ENCODE results near the gene G6PC1. TPM values are rescaled to one million over a fixed set of nuclear protein-coding genes. Genes with fewer than 3 reads are reported as not detected.
"Not testable (repeated sequence)": the region's sequence is repeated elsewhere in the genome, so short reads cannot be mapped to it uniquely, and the experiment has no call there.

The G6PC1 gene
- total RNA-seq, 1 donor from 2014 or later = not detected

DNA sequence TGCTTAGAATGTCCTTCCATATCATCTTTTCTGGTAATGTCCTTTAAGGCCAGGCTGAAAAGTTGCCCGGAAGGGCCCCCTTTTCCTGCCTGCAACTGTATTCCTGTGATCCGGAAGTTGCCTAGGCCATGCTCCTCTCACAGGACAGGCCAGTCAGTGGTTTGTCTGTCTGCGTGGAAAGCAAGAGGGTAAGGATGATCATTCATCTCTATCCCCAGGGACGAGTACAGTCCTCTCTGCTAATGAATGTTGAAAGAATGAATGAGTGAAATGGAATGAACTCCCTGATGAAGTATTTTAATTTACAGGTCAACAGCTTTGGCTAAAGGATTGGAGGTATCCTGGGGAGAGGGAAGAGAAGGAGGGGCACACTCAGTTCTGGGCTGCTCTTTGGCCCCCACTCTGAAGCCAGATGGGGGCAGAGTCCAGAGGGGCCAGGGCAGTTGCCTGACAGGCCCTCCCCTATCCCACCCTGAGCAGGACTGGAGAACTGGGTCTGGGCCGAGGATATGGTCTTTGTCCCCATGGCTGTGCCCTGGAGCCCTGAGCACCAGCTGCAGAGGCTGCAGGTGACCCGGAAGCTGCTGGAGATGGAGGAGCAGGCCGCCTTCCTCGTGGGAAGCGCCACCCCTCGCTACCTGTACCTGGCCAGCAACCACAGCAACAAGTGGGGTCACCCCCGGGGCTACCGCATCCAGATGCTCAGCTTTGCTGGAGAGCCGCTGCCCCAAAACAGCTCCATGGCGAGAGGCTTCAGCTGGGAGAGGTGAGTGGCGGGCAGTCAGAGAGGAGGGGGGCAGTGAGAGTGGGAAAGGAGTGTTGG, 46.4 kb upstream of the G6PC1 start:
- DNase-seq (ENCODE audit: low read depth) = no peak
- no peak for TF ChIP-seq CTCF (IDR thresholded peaks at IDR 0.05; ENCODE audit: insufficient read depth, low read length, severe bottlenecking)
- no peaks in the 10 kb centered on the region for H3K36me3 ChIP-seq (ENCODE audit: control insufficient read depth, insufficient read depth, low read length)
- no peak for FAIRE-seq
- no peak overlapping the region for H3K4me3 ChIP-seq (ENCODE audit: low read depth, low read length)
- H3K27me3 ChIP-seq (ENCODE audit: control insufficient read depth, insufficient read depth, low read length) = no peaks in the 10 kb centered on the region

DNA sequence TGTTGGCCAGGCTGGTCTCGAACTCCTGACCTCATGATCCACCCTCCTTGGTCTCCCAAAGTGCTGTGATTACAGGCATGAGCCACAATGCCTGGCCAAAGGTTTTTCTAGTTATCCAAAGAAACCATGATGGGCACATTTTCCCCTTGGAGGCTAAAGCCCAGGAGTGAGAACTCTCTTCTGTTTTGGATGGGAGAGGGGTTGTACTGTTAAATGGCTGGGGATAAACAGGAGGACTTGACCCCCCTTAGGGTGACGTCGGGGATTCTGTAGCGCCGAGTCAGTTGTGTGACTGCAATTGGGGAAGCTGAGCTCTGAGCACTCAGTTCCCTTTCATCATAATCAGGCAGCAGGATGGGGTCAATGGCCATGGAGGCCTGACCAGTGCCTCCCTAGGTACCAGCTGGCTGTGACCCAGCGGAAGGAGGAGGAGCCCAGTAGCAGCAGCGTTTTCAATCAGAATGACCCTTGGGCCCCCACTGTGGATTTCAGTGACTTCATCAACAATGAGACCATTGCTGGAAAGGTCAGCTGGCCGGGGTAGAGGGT, 45.5 kb upstream of the G6PC1 start:
- Histone ChIP-seq H3K36me3 (ENCODE audit: control insufficient read depth, insufficient read depth, low read length) (no peaks in the 10 kb centered on the region), H3K4me3 (ENCODE audit: low read depth, low read length) (no peak overlapping the region), H3K27me3 (ENCODE audit: control insufficient read depth, insufficient read depth, low read length) (no peaks in the 10 kb centered on the region)
- FAIRE-seq = no peak
- TF ChIP-seq CTCF (IDR thresholded peaks at IDR 0.05; ENCODE audit: insufficient read depth, low read length, severe bottlenecking) = no peak
- no peak for DNase-seq (ENCODE audit: low read depth)

- not testable (repeated sequence) for H3K36me3 ChIP-seq (ENCODE audit: control insufficient read depth, insufficient read depth, low read length); H3K4me3 ChIP-seq (ENCODE audit: low read depth, low read length); DNase-seq (ENCODE audit: low read depth); H3K27me3 ChIP-seq (ENCODE audit: control insufficient read depth, insufficient read depth, low read length); FAIRE-seq
These were observed 44.5 kb upstream of the G6PC1 start for GRCh38 chr17:42856093-42856492.

- not testable (repeated sequence) for H3K36me3 ChIP-seq (ENCODE audit: control insufficient read depth, insufficient read depth, low read length); FAIRE-seq; DNase-seq (ENCODE audit: low read depth)
These were observed 44.1 kb upstream of the G6PC1 start for GRCh38 chr17:42856516-42856915.

DNA sequence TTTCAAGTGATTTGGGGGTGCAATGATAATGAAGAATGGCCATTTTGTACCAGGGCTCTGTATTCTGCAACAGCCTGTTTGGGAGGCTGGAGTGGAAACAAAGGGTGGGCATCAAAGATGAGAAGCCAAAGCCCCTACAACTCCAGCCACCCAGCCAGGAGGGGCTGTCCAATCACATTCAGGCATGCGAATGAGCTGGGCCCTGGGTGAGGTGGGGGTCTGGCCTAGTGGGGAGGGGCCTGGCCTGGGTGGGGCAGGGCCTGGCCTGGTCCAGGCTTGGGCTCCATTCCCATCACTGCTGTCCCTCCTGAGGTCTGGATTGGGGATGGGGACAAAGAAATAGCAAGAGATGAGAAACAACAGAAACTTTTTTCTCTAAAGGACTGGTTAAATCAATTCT, 43.2 kb upstream of the G6PC1 start:
- TF ChIP-seq CTCF (IDR thresholded peaks at IDR 0.05; ENCODE audit: insufficient read depth, low read length, severe bottlenecking) = no peak
- Histone ChIP-seq H3K27me3 (ENCODE audit: control insufficient read depth, insufficient read depth, low read length) (no peaks in the 10 kb centered on the region), H3K4me3 (ENCODE audit: low read depth, low read length) (no peak overlapping the region), H3K36me3 (ENCODE audit: control insufficient read depth, insufficient read depth, low read length) (no peaks in the 10 kb centered on the region)
- no peak for FAIRE-seq
- no peak for DNase-seq (ENCODE audit: low read depth)

More at GRCh38 chr17:42856516-42856915, 44.1 kb upstream of the G6PC1 start:
- not testable (repeated sequence) for H3K27me3 ChIP-seq (ENCODE audit: control insufficient read depth, insufficient read depth, low read length); H3K4me3 ChIP-seq (ENCODE audit: low read depth, low read length)

DNA sequence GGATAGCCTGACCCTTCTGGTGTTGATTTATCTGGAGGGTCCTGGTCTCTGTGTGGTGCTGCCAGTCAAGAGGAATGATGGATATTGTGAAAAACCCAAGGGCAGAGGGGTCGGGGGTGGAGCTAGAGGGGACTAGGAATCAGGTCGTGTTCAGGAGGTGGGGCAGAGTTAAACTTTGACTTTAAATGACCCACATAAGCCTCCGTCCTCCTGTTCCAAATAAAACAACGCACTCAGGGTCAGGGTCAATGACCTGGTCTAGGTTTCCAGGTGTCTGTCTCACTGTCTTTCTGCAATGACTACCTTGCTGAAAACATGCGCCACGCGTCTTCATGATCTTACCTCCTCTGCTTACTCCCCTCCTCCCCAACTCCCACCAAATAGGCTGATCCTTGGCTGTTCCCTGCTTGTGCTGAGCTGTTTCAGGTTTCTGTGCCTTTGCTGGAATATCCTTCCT, 34.9 kb upstream of the G6PC1 start:
- DNase-seq (ENCODE audit: low read depth) (no peak), FAIRE-seq (no peak)
- H3K4me3 ChIP-seq (ENCODE audit: low read depth, low read length) = no peak overlapping the region
- H3K36me3 ChIP-seq (ENCODE audit: control insufficient read depth, insufficient read depth, low read length) = no peaks in the 10 kb centered on the region
- no peak for TF ChIP-seq CTCF (IDR thresholded peaks at IDR 0.05; ENCODE audit: insufficient read depth, low read length, severe bottlenecking)
- H3K27me3 ChIP-seq (ENCODE audit: control insufficient read depth, insufficient read depth, low read length) = no peaks in the 10 kb centered on the region
